ENCODE data around the gene NOLC1.

GRCh38 chr10:102112210-102112817 is 39.9 kb upstream of the NOLC1 start:
- TF ChIP-seq EZH2phosphoT487 (conservative IDR thresholded peaks at IDR 0.05; ENCODE audit: low read length) (no peak), CTCF (IDR thresholded peaks at IDR 0.05; ENCODE audit: insufficient read depth, low read length, poor library complexity, severe bottlenecking) (no peak)

All from SU-DHL-6 (cell line).